Cardiac septum (tissue), 1 donor: Measurements from ENCODE around the gene GIGYF2. TPM values are rescaled to one million over a fixed set of nuclear protein-coding genes. Genes with fewer than 3 reads are reported as not detected.
A peak's percentile ranks its signal among the peaks of the same experiment; 100 is the strongest.

ENCODE experiments used
- DNase-seq: peaks from one replicate; pipeline ENCODE4 v3.0.0-alpha.2; 2020; ENCODE audit warnings: low spot score
- intact Hi-C: fragments of 100-400 bp; cut with DNase I; formaldehyde crosslinking; loops from one replicate; pipeline ENCODE4 v1.14.0; 2022
- long read RNA-seq: library from polyadenylated mRNA; unstranded; transcript quantifications from one replicate; pipeline ENCODE4 v2.0.0, GENCODE V29; 2021
- total RNA-seq: library from RNA; stranded (reverse); fragmentation: NEBNext Ultra II Directional; extraction: Animal tissue kit (Norgen Biotek cat#: 25700); gene quantifications from one replicate; pipeline ENCODE4 v1.2.1, GENCODE V29; 2021
- donor health status: DM: no; HTN: no; CAD: no.

Gene GIGYF2, protein sequence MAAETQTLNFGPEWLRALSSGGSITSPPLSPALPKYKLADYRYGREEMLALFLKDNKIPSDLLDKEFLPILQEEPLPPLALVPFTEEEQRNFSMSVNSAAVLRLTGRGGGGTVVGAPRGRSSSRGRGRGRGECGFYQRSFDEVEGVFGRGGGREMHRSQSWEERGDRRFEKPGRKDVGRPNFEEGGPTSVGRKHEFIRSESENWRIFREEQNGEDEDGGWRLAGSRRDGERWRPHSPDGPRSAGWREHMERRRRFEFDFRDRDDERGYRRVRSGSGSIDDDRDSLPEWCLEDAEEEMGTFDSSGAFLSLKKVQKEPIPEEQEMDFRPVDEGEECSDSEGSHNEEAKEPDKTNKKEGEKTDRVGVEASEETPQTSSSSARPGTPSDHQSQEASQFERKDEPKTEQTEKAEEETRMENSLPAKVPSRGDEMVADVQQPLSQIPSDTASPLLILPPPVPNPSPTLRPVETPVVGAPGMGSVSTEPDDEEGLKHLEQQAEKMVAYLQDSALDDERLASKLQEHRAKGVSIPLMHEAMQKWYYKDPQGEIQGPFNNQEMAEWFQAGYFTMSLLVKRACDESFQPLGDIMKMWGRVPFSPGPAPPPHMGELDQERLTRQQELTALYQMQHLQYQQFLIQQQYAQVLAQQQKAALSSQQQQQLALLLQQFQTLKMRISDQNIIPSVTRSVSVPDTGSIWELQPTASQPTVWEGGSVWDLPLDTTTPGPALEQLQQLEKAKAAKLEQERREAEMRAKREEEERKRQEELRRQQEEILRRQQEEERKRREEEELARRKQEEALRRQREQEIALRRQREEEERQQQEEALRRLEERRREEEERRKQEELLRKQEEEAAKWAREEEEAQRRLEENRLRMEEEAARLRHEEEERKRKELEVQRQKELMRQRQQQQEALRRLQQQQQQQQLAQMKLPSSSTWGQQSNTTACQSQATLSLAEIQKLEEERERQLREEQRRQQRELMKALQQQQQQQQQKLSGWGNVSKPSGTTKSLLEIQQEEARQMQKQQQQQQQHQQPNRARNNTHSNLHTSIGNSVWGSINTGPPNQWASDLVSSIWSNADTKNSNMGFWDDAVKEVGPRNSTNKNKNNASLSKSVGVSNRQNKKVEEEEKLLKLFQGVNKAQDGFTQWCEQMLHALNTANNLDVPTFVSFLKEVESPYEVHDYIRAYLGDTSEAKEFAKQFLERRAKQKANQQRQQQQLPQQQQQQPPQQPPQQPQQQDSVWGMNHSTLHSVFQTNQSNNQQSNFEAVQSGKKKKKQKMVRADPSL (N-terminal part only)
- 62.5 TPM for total RNA-seq
- long read RNA-seq, full-length matches to known transcripts = 6 of 46 reads
- long read RNA-seq, partial matches to known transcripts = 22 of 46 reads
- long read RNA-seq, other reads (novel, unspliced or antisense) = 18 of 46 reads

DNA sequence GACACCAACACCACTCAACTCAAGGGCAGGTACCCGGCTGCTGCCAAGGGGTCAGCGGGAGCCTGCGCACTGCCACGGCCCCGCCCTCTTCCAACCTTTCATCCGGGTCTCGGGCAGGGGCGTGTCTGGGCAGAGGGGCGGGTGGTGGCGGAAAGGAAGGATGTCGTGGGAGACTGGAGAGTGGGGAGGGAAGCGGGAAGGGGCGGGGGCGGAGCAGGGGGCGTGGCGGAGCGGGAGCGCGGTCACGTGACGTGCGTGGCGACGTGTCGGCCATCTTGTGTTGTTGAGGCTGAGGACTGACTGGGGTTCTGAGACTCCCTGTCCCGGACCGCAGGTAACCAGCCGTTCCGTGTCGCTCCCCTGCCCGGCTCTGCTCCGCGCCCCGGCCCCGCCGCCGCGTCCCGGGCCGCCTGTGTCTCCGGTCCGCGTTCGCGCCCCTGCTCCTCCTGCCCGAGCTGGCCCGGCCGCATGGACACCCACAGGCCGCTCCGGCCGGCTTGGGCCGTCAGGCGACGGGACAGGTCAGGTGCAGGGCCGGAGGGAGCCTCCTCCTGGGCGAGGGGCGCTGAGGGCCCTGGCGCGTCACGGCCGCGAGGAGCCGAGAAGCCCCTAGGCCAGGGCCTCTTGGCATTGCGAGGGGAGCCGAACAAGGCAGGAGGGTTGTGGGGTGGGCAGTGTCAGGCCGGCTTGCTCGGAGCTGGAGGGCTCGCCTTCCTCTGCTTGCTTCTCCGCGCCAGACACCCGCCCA lies at the start of gene GIGYF2:
Gene GIGYF2 (plus strand): TSS at position 273 of the 748 bp plus-strand sequence. CDS start 37,867 bp downstream, outside the sequence.
- intact Hi-C loops = loop anchor here (5.0 to 10.0 kb wide), 2 partner anchors 65 to 358 kb away; partner anchors contain the start of gene EFHD1
- DNase-seq = peak; percentile 98

DNA sequence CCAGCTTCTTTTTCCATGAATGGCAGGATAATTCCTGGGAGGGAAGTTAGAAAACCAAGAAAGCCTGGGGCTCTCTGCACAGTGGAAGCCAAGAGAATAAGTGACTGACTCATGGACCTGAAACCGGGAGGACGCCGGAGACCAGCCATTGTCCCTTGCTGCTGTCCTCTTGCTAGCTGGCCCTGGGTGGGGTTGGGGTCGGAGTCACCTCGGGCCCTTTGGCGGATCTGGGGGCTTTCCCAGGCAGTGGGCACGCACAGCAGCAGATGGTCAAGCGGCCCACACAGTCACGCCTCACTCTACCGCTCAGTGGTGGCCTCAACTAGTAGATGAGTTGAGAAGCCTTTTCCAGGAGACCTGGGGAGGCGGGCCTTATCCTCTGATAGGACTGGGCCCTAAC lies 48.1 kb upstream of the GIGYF2 start:
- intact Hi-C loops = no loop called here
- DNase-seq = no peak

DNA sequence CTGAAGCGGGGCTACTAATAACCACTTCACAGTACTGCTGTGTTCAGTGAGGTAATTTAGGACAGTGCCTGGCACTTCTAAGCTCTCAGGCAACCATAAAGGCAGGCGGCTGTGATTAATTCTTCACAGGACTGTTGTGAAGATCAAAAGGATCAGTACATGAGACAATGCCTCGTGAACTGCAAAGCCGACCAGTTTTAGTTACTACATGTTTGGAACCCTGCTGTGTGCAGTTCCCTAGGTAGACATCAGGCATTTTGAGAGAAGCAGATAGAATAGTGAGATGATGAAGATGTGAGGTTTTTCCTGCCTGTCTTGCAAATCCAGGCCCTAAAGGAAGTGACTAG lies 44.7 kb upstream of the GIGYF2 start:
- no peak for DNase-seq
- intact Hi-C loops = no loop called here

DNA sequence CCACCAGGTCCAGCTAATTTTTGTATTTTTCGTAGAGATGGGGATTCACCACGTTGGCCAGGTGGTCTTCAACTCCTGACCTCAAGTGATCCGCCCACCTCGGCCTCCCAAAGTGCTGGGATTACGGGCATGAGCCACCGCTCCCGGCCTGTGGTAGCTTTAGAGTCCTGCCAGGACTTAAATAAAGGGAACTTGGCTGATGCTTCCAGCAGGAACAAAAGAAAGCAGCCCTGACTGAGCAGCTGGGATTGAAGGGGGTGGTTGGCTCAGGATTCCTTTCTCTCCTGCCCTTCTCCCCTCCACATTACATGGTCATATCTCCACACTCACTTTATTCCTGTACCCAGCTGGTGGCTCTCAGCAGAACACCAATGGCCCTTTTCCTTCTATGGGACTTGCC lies 43.7 kb upstream of the GIGYF2 start:
- no peak for DNase-seq
- intact Hi-C loops = no loop called here

DNA sequence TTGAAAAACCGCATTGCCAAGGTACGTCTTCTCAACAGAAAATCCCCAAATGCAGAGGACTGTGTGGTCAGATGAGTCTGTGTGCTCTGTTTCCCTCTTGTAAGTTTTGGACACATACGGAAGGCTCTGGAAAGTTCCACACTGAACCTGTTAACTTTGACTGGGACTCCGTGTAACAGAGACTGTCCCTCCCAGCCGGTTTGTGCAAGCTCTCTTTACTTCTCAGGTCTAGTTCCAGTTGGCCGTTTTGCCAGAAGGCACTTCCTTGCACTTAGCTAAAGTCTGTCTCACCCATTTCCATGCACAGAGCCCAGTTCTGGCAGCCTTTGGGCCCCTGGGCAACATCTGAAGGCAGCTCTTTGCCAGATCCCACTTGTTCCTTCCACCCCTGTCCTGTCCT lies 41.7 kb upstream of the GIGYF2 start:
- no peak for DNase-seq
- intact Hi-C loops = no loop called here

DNA sequence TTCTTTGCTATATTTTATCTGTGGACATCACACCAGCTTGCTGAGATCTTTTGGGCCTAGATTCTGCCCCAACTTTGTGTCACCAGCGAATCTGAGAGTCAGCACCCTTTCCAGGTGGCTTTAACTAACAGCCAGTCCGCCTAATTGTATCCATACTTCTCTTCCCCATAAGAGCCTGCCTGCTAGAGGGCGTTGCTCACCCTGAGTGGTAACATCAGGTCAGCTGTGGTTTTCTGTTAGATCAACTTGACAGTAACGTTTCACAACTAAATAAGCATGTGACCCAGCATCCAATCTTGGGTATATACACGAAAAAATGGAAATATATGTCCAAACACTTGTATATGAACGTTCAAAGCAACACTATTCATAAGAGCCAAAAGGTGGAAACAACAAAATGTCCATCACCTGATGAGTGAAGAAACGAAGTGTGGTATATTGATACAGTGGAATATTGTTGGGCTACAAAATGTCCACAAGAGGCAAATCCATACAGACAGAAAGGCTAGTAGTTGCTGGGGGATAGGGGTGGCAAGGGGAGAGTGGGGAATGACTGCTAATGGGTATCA lies 38.8 kb upstream of the GIGYF2 start:
- intact Hi-C loops = no loop called here
- DNase-seq = no peak

DNA sequence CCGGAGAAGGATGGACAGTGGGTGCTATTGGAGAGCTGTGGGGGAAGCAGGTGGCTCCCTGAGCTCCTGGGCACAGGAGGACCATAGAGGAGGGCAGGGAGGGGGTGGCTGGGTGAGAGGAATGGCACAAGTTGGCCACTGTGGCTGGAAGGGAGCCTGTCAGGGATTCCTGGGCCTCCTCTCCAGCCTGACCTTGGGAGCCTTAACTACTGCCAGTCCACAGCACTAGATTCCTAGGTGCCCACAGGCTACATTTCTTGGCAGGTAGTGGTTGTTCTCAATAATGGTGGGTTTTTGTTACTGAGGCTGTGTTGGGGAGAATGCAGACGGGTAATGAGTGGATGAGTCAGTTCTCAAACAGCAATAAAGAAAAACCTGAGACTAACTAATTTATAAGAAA lies 37.8 kb upstream of the GIGYF2 start:
- intact Hi-C loops = no loop called here
- no peak for DNase-seq

DNA sequence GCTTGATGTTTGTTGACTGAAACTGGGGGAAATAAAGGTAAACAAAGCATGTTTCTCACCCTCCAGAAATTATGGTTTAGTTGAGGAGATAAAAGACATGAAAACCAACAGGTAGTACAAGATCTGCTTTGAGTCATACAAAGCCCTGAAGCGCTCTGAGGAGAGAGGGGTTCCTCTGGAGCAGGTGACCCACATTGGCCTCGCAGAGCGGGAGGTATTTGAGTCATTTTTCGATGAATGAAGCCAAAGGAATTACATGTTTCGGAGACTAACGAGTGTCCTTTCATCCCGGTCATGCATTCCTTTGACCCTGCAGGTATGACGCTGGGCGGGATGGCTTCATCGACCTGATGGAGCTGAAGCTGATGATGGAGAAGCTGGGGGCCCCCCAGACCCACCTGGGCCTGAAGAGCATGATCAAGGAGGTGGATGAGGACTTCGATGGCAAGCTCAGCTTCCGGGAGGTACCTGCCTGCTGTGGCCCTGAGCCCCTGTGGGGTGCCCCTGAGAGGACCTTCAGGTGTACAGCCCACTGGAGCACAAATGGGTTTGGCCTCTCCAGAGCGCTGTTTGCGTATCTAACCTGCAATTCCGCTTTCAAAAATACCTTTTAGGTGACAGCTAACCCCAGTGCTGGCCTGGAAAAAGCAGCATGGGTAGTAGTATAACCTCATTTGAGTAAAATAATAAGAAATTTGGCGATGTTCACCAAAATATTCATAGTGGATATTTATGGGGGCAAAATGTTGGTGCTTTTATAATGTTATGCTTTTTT lies 34.5 kb upstream of the GIGYF2 start:
- intact Hi-C loops = no loop called here
- no peak for DNase-seq

DNA sequence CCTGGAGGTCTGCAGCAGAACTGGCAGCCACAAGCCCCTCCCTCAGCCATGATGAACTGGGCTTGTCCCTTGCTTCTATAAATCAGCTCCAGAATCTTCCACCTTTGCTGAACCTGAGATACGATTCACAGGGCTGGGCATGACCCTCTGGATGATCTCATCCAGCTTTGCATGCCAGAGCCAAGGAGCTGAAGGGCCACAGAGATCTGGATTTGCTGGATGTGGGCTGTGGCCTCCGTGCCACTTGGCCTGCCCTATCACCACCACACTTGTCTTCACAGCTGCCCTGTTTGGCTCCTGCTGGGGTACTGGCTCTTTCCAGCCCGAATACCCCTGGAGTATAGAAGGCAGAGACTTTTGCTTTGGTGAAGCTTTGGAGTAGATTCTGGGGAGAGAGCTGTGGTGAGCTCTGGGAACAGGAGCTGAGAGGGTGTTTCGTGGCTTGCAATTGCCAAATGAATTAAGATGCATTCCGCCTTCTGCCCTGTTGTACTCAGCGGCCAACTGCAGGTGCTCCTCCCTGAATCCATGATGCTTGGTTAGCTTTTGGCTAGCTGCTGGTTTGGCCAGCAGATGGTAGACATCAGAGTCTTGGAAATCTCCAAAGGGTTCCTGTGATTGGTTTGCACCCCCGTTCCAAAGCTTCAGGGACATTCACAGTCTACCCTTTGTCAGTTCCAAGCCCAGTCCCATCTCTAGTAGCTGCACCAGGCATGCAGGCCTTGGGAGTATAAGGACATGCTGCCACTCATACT lies 30.9 kb upstream of the GIGYF2 start:
- intact Hi-C loops = no loop called here
- no peak for DNase-seq

DNA sequence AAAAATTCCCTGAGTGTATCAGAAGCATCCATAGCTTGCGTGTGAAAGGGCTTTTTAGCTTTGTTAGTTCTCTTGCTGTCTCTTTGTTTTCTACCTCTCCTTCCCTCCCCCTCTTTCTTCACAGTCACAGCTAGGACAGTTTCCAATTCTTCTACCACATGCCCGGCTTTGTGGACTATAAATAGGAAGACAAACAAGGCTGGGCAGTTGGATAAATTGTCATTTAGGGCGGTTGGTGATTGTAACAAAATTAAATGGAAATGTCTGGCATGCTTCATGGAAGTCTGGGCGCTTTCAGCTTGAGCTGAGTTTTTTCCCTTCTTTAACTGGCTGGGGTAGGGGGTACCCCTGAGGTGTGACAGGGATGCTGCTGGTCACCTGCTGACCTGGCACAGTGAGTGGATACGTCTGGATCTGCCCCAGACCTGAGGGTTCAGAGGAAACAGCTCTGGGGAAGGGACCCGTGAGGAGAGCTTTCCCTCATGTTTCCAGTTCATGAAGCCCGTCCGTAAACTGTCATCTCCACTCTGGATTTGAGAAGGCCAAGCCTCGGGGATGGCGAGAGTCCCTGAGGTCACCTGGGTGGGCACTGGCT lies 29.0 kb upstream of the GIGYF2 start:
- DNase-seq = no peak
- intact Hi-C loops = loop anchor here (2.0 kb wide), 2 partner anchors 33 to 61 kb away; no protein-coding TSS in a partner anchor

DNA sequence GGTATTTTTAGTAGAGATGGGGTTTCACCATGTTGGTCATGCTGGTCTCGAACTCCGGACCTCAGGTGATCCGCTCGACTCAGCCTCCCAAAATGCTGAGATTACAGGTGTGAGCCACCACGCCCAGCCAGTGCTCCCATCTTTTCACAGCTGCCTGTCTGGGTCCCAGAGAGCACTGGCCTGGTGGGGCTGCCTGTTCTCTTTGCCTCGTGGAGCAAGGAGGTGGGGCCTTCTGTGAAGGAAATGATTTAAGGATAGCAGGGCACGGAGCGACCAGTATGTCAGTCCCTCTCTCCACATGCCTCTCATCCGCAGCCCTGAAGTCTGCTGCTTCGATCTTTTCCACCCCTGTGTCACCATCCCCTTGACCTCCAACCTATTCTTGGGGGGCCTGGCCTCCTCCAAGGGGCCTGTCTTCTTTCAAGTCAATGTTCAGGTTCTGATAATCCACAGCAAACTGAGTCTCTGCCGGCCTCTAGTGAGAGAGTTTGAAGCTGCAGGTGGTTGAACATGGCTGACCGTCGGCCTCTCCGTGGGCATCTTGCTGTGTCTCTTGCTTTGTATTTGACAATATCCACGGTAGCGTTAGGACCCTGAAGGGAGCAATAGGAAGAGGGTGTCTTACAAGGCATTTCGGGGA lies 28.2 kb upstream of the GIGYF2 start:
- intact Hi-C loops = loop anchor here (2.0 kb wide), 2 partner anchors 34 to 62 kb away; no protein-coding TSS in a partner anchor
- no peak for DNase-seq

DNA sequence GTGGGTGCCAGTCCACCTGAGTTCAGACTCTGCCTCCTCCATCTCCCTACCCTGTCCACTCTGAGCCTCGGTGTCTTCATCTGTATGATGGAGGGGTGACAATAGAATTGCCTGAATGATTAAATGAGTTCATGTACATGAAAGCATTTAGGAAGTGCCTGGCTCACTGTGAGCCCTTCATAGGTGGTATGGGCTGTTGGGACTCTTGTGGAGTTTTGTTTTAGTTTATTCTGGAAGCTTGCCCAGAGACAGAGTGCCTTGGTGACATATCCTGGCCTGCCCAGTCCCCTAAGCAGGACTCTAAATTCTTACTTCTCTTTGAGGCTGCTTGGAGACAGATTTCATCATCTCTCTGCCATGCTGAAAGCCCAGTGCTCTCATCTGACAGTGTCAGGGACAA lies 24.5 kb upstream of the GIGYF2 start:
- intact Hi-C loops = no loop called here
- no peak for DNase-seq

DNA sequence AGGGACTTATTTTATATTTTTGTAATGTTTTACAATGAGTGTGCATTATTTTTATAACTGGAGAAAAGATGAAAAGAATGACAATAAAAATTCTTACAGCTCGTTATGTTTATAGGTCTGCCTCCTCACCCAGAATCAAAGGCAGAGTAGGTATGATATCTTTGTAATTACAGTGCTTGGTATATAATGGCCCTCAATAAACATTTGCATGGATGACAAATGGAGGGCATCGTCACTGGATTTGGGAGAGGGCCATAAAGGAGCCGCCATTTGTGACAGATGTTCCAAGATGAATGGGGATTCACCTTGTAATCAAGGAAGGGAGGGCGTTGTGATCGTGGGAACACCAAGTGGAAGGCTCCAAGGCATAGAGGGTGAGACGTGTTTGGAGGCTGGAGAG lies 22.6 kb upstream of the GIGYF2 start:
- intact Hi-C loops = no loop called here
- no peak for DNase-seq

DNA sequence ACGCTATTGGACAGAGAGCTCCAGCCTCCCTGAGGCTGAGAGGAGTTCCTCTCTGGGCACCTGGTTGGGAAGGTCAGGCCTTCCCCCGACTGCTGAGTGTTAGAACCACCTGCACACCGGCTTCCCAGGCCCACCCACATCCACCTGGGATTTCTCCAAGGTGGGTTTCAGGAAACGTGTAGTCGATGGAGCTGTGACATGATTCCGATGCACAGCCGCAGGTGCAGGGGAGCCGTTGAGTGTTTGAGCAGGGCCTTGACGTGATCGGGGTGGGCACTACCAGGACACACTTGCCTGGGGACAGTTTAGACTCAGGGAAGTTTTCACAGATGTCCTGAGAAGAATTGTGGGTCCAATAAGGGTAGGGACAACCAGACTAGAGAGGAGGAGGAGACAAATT lies 21.8 kb upstream of the GIGYF2 start:
- intact Hi-C loops = no loop called here
- peak; percentile 54 for DNase-seq

DNA sequence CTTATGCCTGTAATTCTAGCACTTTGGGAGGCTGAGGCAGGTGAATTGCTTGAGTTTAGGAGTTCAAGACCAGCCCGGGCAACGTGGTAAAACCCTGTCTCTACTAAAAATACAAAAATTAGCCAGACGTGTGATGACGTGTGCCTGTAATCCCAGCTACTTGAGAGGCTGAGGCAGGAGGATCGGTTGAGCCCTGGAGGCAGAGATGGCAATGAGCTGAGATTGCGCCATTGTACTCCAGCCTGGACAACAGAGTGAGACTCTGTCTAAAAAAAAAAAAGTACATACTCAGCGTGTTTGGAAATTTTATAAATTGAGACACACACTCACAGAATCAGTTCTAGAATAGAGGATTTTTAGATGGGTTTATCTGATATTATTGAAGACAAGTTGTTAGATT lies 17.1 kb upstream of the GIGYF2 start:
- intact Hi-C loops = no loop called here
- DNase-seq = no peak

DNA sequence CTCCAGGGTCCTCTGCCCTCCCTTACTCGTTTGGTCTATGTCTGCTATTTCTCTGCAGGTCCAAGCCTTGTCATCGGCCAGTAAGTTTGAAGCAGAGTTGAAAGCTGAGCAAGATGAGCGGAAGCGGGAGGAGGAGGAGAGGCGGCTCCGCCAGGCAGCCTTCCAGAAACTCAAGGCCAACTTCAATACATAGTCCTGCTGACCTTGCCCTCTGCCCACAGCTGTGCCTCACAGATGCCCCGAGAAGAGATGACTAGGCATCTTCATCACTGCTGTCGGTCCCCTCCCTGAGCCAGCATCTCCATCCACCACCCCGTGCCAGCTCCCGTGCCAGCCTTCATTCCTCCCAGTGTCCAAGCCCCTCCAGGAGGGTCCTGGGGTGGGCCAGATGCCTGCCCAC lies 15.6 kb upstream of the GIGYF2 start:
- DNase-seq = no peak
- intact Hi-C loops = no loop called here
